GM15510 (cell line): ENCODE data around the gene SUCLG2.

Source experiments
- POLR2A ChIP-seq: IDR thresholded peaks from 3 replicates; pipeline ENCODE4 v1.6.1; 2011; ENCODE audit warnings: borderline replicate concordance; ENCODE audit not compliant: insufficient read length; ENCODE audit errors: extremely low read depth

SUCLG2 gene

DNA sequence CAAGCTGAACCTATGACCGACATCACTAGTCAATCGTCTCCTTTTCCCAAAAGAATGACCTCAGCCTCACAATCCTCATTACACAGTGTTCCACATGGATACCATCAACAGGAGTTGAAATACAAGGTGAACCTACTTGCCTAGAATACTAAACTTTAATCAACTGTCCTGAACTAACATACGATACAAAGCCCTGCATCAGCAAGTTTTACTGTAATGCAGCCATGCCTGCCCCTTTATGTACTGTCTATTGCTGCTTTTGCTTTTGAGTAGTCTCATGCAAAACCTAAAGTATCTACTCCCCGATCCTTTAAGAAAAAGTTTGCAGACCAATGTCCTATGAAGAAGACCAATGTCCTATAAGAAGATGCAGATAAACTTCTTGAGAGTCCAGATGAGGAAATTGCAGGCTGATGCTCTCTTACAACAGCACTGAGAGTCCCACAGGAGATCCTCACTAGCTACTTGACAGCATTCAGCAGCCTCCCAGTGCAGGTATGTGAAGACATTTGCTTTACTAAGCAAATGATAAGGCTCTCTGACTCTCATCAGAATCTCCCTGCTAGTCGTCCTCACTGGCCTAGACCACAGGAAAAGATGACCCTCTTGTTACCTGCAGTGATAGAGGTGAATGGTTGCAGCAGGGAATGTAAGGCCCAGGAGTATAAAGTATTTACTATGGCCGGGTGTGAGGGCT, 23.6 kb downstream of the SUCLG2 start:
- no peak for TF ChIP-seq POLR2A

DNA sequence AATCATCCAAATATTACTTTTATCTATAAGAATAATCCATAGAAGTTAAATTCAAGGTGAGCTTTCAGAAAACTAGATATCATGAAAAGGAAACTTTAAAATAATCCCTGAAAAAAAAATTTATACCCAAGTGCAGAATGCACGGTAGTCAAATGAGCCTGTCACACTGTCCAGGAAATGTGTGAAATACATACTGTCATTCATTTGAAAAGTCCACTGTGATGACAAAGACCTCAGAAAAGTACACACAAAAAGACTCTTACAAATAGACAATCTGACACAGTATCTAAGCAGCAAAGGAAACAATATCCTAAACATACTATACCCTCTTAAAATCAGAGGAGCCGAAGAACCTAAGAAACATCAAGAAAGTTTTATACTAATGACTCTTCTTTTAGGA, 29.7 kb downstream of the SUCLG2 start:
- TF ChIP-seq POLR2A = no peak

DNA sequence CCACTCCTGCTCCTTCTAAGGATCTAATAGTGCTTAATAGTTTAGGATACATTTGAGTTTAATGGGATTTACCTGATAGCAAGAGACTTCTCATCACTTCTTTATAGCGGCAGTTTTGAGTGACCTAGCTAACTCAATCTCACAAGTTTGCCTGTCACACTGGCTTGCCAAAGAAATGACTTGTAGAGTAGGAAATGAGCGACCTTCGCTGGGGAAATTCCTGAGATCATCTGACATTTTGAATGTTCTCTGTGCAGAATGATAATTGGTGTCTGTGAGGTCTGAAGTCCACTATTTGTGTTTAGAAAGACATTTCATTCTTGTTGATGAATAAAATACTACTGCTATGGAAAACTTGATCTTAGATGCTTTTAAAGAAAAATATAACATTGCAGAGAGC, 30.3 kb downstream of the SUCLG2 start:
- TF ChIP-seq POLR2A = no peak

DNA sequence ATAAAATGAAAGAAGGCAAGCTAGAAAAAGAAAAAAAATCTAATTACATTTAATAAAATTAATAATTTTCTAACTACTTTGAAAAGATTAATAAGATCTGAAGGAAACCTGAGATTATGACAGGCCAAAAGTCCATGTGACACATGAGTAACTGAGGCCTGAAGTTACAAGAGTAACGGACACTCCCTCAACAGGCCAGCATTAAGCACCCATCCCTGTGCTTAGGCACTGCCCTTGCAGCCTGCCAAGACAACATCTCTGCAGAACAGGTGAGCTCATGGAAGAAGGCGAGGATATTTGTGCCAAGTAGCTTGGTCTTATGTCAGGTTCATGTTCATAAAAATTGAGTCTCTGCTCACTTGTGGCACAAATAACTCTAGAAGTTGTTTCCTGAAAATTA, 31.8 kb downstream of the SUCLG2 start:
- no peak for TF ChIP-seq POLR2A

DNA sequence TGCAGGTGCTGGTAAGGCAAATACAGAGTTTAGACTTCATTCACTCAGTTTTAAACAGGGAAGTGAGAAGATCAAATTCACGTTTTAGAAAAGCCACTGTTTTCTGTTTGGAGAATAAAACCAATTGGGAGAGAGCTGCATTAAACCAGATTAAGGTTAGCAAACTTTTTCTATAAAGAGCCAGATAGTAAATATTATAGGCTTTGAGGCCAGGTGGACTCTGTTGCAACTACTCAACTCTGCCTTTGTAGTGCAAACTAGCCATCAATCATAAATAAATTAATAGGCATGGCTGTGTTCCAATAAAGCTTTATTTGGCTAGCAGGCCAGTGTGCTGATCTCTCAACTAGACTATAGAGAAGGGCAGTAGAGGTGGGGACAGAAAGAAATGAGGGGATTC, 33.5 kb downstream of the SUCLG2 start:
- TF ChIP-seq POLR2A = no peak

GRCh38 chr3:67619991-67620390, 34.4 kb downstream of the SUCLG2 start:
- TF ChIP-seq POLR2A = no peak

DNA sequence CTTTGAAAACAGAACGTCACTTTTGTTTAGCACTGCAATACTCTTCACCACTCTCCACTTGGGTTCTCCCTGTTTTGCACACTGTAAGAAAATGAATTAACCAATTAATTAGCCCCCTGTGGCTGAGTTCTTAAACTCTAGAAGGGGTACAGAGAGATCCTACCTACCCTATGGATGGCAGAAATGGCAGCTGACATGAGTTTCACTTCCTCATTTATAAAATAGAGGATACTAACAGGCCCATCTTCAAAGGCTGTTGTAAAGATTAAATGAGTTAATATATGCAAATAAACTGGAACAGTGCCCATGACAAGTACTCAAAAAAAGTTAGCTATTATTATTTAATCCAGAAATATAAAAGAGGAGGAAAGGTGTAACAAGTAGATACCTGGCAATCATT, 36.9 kb downstream of the SUCLG2 start:
- TF ChIP-seq POLR2A = no peak

GRCh38 chr3:67616046-67616445, 38.4 kb downstream of the SUCLG2 start:
- no peak for TF ChIP-seq POLR2A

- TF ChIP-seq POLR2A = no peak
These were observed 40.2 kb downstream of the SUCLG2 start for GRCh38 chr3:67614195-67614594.

DNA sequence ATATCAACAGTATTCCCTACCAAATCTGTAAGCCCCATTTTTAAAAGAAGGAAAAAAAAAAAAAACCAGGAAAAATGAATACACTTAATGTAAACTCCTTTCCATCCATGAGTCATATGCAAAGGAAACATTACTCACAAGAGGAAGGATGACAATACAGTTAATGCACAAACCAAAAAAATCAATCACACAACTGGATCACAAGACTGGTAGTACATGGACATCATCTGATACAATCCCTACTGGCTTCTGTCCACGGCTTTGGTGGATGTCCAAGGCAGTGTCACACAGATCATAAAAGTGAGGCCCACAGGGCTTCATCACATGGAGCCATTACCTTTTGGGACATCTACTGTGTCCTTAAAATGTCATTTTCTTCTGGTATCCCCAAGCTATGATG, 44.0 kb downstream of the SUCLG2 start:
- TF ChIP-seq POLR2A = no peak

DNA sequence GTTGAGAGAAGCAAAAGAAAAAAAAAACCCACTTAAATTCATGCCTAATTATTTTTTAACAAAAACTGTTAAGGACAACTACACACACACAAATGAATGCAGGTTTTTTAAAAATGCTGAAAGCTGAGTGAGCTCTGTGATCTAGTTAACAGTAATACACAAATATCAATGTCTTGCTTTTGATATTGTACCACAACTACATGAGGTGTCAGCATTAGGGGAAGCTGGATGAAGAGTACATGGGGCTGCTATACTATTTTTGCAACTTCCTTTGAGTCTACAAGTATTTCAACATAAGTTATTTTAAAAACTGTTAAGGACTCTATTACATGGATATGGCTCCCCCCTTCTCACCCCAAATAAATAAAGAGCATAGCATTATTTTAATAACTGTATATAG, 44.7 kb downstream of the SUCLG2 start:
- no peak for TF ChIP-seq POLR2A

DNA sequence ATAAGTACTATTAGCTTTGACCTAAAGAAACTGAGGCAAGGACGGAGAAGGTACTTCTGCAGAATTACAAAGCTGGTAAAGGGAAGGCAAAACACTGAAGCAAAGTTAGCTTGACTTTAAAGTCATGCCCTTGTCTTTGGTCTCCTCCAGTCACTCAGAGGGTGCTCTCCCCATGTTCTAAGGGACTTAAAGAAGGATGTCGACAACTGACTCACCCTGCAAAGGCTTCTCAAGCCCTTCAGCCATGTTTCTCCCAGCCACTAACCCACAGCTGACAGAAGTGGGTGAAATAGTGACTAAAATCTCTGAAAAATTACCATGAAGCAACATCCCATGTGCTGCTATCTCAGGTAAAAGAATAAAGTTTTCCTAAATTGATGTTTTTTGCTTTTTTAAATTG, 46.4 kb downstream of the SUCLG2 start:
- TF ChIP-seq POLR2A = no peak

DNA sequence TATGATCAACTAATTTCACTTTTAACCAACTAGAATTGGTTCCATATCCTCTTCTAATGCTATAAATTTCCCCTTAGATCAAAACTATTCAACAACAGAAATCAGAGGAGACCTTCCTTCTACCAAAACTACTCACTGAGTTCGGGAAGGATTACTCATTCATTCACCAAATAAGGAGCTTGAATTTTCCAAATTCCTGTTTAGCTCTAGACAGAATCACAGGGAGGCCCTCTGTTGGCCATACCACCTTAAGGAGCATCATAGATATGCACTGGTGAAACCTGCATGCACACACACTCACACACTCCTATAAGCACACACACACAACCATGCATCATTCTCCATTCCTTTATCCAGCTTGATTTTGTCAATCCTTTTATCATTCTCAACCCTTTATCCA, 49.0 kb downstream of the SUCLG2 start:
- no peak for TF ChIP-seq POLR2A

GRCh38 chr3:67602816-67603215, 51.6 kb downstream of the SUCLG2 start:
- TF ChIP-seq POLR2A = no peak

GRCh38 chr3:67601919-67602608, 52.3 kb downstream of the SUCLG2 start:
- TF ChIP-seq POLR2A = no peak

DNA sequence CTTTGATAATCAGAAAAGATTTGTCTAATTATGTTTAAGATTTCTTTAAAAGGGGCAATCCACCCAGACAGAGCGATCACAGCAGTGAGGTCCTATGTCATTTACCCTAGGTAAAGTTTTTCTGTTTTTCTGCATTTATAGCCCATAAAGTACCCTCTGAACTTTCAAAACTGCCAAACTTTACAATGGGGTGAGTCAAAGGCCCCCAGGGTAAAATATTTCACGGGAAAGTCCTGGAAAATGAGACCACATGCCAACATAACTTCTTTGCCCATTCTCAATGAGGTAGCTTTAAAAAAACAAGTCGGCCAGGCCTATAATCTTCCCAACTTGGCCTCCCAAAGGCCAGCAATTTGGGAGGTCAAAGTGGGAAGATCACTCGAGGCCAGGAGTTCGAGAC, 53.0 kb downstream of the SUCLG2 start:
- TF ChIP-seq POLR2A = no peak
